Nephron (organoid): ENCODE data around the gene POLR1A.

Experiments used
- H3K27ac Mint-ChIP-seq, 3 experiments: 2 replicates each; pipeline ENCODE4 v1.8.0; 2020; ENCODE audit warnings: mixed read lengths in 3 of 3, mild to moderate bottlenecking in 2 of 3, moderate library complexity in 1 of 3
- H3K27me3 Mint-ChIP-seq: 2 replicates; pipeline ENCODE4 v1.8.0; 2021; ENCODE audit warnings: low read depth, mild to moderate bottlenecking, moderate library complexity, mixed read lengths
- H3K36me3 Mint-ChIP-seq: 2 replicates; pipeline ENCODE4 v1.8.0; 2020; ENCODE audit warnings: low read depth, mixed read lengths
- H3K4me1 Mint-ChIP-seq: 2 replicates; pipeline ENCODE4 v1.8.0; 2020; ENCODE audit warnings: mixed read lengths
- H3K4me3 Mint-ChIP-seq, 3 experiments: 2 replicates each; pipeline ENCODE4 v1.8.0; 2020; ENCODE audit warnings: mild to moderate bottlenecking in 3 of 3, mixed read lengths in 3 of 3, moderate library complexity in 2 of 3
- H3K9me3 Mint-ChIP-seq: 2 replicates; pipeline ENCODE4 v1.8.0; 2020; ENCODE audit warnings: mixed read lengths
- CTCF ChIP-seq, 3 experiments: fragments of 200-600 bp; sonication (generic); IDR thresholded peaks; one replicate each; pipeline ENCODE4 v1.5.0; 2021; ENCODE audit warnings: antibody characterized with exemption in 3 of 3; ENCODE audit not compliant: unreplicated experiment in 3 of 3

POLR1A gene

GRCh38 chr2:86003967-86004366 lies 101.7 kb downstream of the POLR1A start:
- Mint-ChIP-seq H3K27ac (no peak overlapping the region), H3K36me3 (peaks cover 7% of the 10 kb centered on the region), H3K4me1 (peaks cover 27% of the 10 kb centered on the region), H3K9me3 (peaks cover 34% of the 10 kb centered on the region), H3K4me3 (no peak overlapping the region), H3K27me3 (peaks cover 5% of the 10 kb centered on the region)
- no peak for TF ChIP-seq CTCF (IDR thresholded peaks at IDR 0.05; ENCODE audit: unreplicated experiment in 3 of 3)

GRCh38 chr2:86003104-86003503 lies 102.6 kb downstream of the POLR1A start:
- Mint-ChIP-seq H3K9me3 (peaks cover 34% of the 10 kb centered on the region), H3K4me1 (peaks cover 35% of the 10 kb centered on the region), H3K4me3 (no peak overlapping the region), H3K27me3 (peaks cover 5% of the 10 kb centered on the region), H3K27ac (no peak overlapping the region), H3K36me3 (peaks cover 7% of the 10 kb centered on the region)
- TF ChIP-seq CTCF (IDR thresholded peaks at IDR 0.05; ENCODE audit: unreplicated experiment in 3 of 3): no peak

- peaks cover 43% of the 10 kb centered on the region for H3K4me1 Mint-ChIP-seq
- H3K4me3 Mint-ChIP-seq: no peak overlapping the region
- peaks cover 7% of the 10 kb centered on the region for H3K36me3 Mint-ChIP-seq
- no peak overlapping the region for H3K27ac Mint-ChIP-seq
- H3K9me3 Mint-ChIP-seq: peaks cover 29% of the 10 kb centered on the region
- peaks cover 5% of the 10 kb centered on the region for H3K27me3 Mint-ChIP-seq
- no peak for TF ChIP-seq CTCF (IDR thresholded peaks at IDR 0.05; ENCODE audit: unreplicated experiment in 3 of 3)
These were observed 103.3 kb downstream of the POLR1A start for GRCh38 chr2:86002375-86002774.

- no peak for TF ChIP-seq CTCF (IDR thresholded peaks at IDR 0.05; ENCODE audit: unreplicated experiment in 3 of 3)
- Mint-ChIP-seq H3K4me3 (no peak overlapping the region), H3K4me1 (peaks cover 53% of the 10 kb centered on the region), H3K27ac (peak overlapping the region; percentile 41 to 96 (median 52)), H3K9me3 (peaks cover 19% of the 10 kb centered on the region), H3K27me3 (peaks cover 5% of the 10 kb centered on the region), H3K36me3 (peaks cover 5% of the 10 kb centered on the region)
These were observed 104.4 kb downstream of the POLR1A start for GRCh38 chr2:86001326-86001725.

- no peak overlapping the region for H3K4me3 Mint-ChIP-seq
- peaks cover 5% of the 10 kb centered on the region for H3K27me3 Mint-ChIP-seq
- peaks cover 5% of the 10 kb centered on the region for H3K36me3 Mint-ChIP-seq
- no peak for TF ChIP-seq CTCF (IDR thresholded peaks at IDR 0.05; ENCODE audit: unreplicated experiment in 3 of 3)
- peaks cover 15% of the 10 kb centered on the region for H3K9me3 Mint-ChIP-seq
- peak overlapping the region in 2 of 3 experiments; percentile 71 to 96 for H3K27ac Mint-ChIP-seq
- peaks cover 54% of the 10 kb centered on the region for H3K4me1 Mint-ChIP-seq
These were observed 104.8 kb downstream of the POLR1A start for GRCh38 chr2:86000938-86001312.

- Mint-ChIP-seq H3K4me1 (peaks cover 55% of the 10 kb centered on the region), H3K4me3 (peak overlapping the region in 2 of 3 experiments; percentile 16)
- no peak for TF ChIP-seq CTCF (IDR thresholded peaks at IDR 0.05; ENCODE audit: unreplicated experiment in 3 of 3)
These were observed 105.4 kb downstream of the POLR1A start for GRCh38 chr2:86000131-86000937.

More at GRCh38 chr2:86000131-86000937, 105.4 kb downstream of the POLR1A start:
- Mint-ChIP-seq H3K9me3 (peaks cover 11% of the 10 kb centered on the region), H3K36me3 (peaks cover 5% of the 10 kb centered on the region), H3K27ac (peak overlapping the region; percentile 80 to 96 (median 94)), H3K27me3 (peaks cover 5% of the 10 kb centered on the region)
